GM10266 (cell line): Measurements from ENCODE around the gene TIAM1.
A peak's percentile ranks its signal among the peaks of the same experiment; 100 is the strongest.

Experiments
- DNase-seq: peaks from one replicate; pipeline ENCODE4 v3.0.0; 2012; ENCODE audit errors: extremely low spot score
- TF ChIP-seq, protein P1 (sequence below): IDR thresholded peaks from 2 replicates; pipeline ENCODE4 v1.5.1; 2012; ENCODE audit warnings: mild to moderate bottlenecking, low read depth; ENCODE audit not compliant: control insufficient read depth, insufficient read depth; ENCODE audit errors: missing control alignments

The TIAM1 gene

GRCh38 chr21:31182231-31183140, 161.6 kb downstream of the TIAM1 start:
- no peak for DNase-seq
- TF ChIP-seq, protein P1, sequence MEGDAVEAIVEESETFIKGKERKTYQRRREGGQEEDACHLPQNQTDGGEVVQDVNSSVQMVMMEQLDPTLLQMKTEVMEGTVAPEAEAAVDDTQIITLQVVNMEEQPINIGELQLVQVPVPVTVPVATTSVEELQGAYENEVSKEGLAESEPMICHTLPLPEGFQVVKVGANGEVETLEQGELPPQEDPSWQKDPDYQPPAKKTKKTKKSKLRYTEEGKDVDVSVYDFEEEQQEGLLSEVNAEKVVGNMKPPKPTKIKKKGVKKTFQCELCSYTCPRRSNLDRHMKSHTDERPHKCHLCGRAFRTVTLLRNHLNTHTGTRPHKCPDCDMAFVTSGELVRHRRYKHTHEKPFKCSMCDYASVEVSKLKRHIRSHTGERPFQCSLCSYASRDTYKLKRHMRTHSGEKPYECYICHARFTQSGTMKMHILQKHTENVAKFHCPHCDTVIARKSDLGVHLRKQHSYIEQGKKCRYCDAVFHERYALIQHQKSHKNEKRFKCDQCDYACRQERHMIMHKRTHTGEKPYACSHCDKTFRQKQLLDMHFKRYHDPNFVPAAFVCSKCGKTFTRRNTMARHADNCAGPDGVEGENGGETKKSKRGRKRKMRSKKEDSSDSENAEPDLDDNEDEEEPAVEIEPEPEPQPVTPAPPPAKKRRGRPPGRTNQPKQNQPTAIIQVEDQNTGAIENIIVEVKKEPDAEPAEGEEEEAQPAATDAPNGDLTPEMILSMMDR: no peak

GRCh38 chr21:31181082-31181750, 162.8 kb downstream of the TIAM1 start:
- TF ChIP-seq, protein P1: no peak
- no peak for DNase-seq

DNA sequence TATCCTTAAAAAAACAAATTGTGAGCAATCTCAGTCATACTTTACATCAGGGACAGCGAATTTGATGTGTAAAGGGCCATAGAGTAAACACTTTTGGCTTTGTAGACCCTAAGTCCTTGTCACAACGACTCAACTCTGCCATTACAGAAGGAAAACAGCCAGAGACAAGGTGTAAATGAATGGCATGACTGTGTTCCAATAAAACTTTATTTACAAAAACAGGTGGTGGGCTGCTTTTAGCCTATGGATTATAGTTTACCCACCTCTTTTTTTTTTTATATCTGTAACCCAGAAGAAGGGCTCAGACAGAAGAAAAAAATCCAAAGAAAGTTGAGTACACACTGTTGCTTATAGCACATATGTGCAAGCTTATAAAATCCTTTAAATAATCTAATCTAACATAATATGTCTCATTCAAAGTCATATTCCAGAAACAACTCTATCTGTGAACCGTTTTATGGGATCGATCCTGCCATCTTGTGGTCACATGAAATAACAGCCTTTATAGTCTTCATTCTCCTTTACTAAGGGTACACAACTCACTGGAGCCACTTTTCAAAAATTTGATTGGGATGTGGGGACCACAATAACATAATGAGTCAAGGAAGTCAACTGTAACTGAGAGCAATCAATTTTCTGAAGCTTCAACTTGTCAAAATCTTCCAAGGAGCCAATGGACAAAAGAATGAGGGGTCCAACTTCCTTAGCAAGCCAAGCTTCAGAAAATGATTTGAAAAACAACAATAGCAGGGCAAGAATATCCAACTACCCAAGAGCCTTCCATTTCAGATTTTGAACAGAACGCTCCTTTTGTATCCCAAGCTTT, 163.6 kb downstream of the TIAM1 start:
- DNase-seq: no peak

DNA sequence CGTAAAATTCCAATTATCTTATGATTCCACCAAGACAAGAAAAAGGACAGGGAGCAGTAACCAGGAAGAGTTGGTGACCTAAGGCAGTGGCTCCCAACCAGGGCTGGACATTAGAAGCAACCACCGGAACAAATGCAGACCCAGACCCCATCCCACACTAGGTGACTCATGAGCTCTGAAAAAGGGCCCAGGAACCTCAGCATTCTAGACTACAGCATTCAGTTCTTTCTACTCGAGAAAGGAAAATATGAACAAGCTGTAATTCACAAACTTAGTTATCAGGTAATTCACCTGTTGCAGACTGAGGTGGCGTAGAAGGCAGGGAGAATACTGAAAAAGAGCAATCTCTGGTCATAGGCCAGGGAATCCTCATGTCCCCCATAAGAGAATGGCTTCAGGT, 167.3 kb downstream of the TIAM1 start:
- TF ChIP-seq, protein P1: no peak
- no peak for DNase-seq

More for the DNA sequence above, 163.6 kb downstream of the TIAM1 start:
- TF ChIP-seq, protein P1: peak; percentile 30

- no peak for DNase-seq
- TF ChIP-seq, protein P1: no peak
These were observed 167.9 kb downstream of the TIAM1 start for GRCh38 chr21:31176080-31176551.

DNA sequence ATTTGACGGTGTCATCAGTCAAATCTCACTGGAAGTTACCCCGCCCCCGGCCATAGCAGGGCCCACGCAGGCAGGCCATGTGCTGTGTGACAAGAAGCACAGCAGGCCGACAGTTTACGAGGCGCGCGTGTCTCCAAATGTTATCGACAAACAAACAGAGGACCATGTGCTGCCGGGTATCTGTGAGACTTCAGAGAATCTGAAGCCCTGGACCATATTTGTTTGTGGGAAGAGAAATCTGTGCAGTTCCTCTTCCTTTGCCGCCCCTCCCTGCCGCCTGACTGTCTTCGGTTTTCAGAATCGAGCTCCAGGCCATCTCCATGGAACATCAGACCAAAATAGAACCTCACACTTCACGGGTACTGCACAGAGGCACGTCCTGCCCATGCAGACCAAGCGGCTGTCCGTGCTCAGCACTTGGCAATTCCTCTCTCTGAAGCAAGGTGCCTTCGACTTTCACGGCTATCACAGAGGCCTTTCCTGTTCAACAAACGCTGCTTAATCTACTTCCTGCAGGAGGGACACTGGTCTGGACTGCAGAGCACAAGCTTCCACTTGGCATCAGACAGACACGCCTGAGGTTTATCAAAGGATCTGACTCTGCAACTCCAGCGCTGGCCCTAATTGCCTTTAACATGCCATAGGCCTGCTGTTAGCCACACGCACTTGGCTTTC, 170.0 kb downstream of the TIAM1 start:
- TF ChIP-seq, protein P1: no peak
- no peak for DNase-seq
